CD4-positive, alpha-beta T cell treated with Interferon gamma for 1 hour (primary cell): ENCODE measurements around the gene COMMD1.
"Not testable (repeated sequence)": the region's sequence is repeated elsewhere in the genome, so short reads cannot be mapped to it uniquely, and the experiment has no call there.

Experiments
- DNase-seq: peaks from one replicate; pipeline ENCODE4 v3.0.0-alpha.2; 2020

COMMD1 gene

DNA sequence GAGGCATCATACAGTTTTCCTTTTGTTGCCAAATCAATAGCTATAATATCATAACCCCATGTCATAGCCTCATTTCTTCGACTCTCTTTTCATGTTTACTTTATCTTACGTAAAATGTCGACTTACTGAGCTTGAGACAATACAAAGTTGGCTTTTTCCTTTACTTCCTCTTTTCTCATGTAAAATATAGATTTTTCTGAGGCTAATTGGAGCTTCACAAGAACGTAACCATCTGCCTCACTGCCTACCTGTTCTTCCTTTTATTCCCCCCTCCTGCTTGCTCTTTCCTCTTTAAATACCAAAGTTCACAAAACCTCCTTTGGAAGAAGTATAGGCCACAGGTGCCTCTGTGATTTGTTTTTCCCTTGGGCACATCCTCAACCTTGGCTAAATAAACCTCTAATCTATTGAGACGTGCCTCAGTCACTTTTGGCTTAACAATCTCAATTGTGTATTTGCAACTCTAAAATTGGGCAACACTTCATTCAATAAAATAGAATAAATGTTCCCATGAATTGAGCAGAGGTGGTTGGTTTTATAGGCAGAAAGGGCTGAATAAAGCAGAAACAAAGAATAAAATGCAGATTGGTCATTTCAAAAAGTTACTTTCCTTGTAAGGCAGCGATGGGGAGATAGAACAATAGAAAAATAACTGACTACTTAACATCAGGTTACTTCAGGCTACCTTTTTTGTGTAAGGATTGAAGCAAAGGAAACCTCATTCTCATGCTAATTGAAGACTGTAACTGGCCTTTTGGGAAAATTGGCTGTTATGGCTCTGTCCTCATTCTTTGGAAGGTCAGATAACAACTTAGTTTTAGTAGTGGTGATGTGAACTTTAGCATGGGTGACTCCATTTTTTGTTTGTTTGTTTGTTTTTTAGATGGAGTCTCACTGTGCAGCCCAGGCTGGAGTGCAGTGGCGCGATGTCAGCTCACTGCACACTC lies 21.3 kb downstream of the COMMD1 start:
- no peak for DNase-seq

DNA sequence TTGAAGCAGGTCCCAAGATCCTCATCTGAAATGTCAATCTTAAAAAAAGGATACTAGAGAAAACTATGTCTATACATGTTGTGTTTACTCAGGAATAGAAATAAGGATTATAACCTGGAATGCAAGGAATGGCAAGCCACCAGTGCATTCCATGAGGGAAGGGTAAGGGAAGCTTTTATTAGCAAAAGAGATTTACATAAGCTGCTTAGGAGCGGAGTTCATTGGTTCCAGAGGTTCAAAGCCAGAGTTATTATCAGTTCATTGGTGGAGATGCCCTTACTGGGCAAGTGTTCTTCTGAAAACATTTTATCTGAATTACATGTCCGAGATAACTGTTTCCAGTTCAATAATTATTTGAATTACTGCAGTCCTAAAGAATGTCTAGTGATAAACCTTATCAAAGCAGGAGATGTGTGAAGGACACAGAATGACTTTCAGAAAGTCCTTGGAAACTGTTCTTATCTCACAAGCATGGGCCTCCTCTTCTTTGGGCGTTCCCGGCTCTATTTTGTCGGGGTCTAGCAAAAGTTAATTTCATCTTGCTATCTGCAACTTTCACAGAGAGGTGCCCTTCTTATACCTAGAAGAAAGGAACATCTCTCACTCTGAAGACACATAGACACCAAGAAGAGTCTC lies 23.5 kb downstream of the COMMD1 start:
- no peak for DNase-seq

DNA sequence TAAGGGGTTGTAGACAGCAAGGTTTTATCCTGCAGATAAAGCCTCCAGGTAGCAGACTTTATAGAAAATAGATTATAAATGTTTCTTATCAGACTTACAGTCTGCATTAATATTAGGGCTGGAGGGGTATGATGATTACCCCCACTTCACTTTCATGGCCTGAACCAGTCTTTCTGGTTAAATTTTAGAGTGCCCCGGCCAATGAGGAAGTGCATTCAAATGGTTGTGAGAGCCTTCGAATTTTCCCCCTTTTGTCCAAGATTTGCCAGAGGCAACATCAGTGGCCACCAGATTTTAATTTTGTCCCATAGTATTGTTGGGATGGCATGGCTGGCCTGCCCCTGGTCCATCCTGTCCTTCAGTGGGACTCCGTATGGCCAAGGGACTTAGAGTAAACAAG lies 31.6 kb downstream of the COMMD1 start:
- no peak for DNase-seq

DNA sequence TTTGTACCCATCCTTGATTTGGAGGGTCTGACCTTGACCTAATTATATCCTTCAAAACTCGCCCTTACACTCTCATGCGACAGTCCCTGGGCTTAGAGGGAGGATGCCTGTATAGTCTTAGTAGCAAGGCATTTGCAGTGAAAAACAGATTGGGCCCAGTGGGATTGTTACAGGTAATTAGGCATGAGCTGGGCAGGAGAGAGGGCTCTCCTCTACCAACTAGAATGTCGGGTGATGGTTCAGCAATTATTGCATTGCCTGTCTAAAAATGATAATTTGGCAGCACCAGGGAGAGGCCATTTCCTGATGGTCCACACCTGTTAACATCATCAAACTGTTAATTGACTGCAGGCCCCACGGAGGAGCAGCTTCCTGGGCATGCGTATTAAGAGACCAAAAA lies 32.4 kb downstream of the COMMD1 start:
- DNase-seq = no peak

DNA sequence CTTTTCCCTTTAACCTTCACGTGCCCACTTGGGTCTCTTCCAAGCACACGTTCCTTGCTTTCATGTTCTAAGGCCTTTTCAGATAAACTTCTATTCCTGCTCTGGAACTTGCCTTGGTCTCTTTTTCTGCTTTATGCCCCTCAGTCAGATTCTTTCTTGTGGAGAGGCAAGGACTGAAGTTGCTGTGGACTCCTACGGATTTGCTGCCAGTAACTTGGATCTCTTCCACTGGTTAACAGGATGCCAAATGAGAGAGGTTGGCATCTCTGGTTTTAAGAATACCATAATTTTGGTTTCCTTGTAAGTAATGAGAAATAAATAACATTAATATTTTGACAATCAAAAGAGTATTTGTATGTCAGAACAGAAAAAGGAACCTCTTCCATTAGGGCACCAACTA lies 33.0 kb downstream of the COMMD1 start:
- no peak for DNase-seq

DNA sequence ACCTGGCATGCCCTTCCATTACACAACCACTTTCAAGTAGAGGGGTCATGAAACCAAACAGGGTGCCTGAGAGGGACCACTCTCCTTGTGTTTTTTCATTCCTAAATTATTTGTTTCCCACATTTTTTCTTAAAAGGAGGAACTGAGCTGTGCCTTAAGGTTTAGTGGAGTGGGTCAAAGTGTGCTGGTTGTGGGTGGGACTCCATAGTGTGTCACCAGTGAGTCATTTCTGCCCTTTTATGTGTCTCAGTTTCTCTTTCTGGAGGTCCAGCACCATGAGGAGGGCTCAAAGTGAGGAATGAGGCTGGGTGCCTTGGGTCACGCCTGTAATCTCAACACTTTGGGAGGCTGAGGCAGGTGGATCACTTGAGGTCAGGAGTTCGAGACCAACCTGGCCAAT lies 37.8 kb downstream of the COMMD1 start:
- no peak for DNase-seq

DNA sequence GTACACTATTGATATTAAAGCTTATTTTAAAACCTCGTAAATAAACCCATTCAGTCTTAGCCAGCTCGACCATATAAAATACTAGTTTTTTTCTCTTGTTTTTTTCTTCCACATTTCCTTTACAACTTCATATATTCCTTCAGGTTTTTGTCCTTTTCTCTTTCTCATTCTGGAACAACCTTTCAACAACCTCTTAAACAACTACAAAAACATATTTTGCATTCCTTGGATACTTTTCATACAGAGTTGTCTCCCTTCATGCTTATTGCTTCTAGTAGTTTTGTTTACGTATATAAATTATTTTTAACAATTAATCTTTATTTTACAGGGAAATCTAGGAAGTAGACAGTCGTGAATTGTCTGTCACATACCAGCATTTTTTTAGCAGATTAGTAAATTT lies 41.2 kb downstream of the COMMD1 start:
- no peak for DNase-seq

DNA sequence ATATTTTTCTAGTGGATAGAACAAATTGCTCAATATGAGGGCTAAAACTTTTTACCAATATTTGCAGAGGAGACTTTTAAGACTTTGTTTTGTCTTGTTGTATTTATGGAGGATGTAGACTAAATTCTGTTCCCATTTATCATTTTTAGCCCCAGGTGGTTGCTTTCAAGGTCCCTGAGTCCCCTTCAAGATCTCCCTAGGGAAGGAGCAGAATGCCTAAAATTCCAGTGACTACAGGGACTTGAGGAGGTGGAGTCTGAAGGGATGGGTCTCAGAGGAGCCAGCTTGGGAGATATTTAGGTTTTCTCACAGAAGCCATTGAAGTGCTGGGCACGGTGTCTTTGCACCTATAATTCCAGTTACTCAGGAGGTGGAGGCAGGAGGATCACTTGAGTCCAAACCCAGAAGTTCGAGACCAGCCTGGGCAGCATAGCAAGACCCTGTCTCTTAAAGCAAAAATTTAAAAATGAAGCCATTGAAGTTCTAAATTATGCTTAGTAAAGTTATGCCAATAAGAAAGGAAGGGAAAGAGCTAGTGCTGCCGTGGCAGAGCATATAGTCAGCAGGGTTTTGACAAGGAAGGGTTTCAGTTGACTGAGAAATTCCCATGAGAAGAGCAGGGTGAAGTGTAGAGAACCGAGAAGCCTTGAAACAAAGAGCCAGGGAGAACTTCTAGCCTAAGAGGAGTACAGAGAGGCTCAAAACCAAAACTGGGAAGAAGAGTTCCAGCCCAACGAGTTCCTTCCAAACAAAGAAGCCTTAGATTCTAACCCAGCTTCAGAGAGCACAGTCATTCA lies 43.4 kb downstream of the COMMD1 start:
- no peak for DNase-seq

DNA sequence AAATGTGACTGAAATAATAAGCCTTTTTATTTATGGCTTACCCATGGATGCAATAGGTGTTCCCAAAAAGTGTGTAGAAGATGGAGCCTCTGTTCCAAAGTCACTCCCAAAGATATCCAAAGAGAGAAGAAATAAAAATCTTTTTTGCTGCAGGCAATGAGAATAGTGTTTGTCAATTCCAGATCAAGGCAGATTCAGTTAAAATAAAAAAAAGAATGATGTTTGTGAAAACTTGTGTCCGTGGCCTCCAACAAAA lies 43.9 kb downstream of the COMMD1 start:
- no peak for DNase-seq

DNA sequence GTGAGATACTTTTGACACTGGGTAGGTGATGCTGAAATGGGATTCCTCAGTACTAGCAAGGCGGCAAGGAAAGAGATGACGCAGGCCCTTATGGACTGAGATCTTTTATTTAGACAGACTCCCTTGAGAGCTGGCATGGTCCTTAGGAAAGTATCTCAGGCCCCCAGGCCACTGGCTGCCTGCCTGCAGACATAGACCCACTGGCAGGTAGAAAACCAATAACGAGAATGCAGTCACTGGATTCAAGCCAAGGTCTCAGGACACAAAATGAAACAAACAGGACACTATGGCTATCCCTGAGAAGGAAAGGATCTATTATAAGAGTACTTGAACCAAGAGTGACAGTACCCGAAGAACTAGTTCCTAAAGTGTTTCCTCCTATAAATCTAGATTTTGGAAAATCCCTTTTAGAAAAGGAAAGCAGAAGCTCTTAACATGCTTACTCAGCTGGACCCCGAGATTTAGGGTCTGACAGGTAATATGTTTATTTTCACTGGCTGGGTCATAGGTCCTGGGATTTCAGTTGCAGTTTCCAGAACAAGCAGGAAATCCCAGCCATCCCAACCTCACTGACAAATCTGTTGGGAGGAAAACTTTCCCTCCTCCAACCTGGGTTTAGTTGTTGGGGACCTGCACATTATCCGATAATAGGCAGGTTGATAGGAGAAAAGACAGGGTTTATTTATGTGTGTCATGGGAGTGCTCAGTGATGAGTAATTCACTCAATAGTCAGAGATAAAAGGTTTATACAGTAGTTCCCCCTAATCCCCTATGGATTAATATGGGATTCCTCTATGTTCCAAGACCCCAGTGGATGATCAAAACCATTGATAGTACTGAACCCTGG lies 44.5 kb downstream of the COMMD1 start:
- DNase-seq = no peak

DNA sequence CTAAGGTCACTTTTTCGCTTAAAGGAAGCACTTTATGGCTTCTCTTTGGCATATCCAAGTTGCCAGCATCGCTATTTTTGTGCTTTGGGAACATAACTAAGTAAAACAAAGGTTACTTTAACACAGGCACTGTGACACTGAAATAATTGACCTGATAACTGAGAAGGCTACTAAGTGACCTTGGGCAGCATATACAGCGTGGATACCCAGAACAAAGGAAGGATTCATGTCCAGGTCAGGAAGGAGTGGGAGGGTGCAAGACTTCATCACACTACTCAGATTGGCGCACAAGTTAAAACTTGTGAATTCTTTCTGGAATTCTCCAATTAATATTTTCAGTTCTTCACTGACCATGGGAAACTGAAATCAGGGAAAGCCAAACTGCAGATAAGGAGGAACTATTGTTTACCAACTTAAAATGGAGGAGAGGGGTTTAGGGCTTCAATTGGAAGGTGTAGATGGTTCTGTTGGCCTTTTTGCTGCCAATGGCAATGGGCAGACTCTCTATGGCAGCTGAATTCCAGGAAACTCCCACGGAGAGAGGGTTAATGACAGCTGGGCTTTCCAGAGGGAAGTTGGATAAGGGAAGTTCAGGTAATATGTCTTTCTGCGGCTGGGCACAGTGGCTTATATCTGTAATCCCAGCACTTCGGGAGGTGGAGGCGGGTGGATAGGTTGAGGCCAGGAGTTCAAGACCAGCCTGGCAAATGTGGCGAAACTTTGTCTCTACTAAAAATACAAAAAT lies 45.3 kb downstream of the COMMD1 start:
- no peak for DNase-seq

DNA sequence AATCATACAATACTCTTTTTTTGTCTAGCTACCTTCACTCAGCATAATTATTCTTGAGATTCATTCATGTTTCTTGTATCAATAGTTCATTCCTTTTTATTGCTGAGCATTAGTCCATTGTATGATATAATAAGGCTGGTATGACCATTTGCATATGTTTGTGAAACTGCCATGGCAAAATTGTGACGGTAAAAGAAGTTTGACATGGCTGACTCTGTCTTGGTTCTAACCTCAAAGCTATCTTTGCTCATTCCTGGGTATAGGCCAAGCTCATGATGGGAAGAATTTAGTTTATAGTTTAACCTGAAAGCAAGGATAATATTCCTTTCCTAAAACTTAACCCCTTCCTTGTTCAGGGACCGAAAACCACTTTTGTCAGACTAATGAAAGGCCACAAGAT lies 46.4 kb downstream of the COMMD1 start:
- no peak for DNase-seq

DNA sequence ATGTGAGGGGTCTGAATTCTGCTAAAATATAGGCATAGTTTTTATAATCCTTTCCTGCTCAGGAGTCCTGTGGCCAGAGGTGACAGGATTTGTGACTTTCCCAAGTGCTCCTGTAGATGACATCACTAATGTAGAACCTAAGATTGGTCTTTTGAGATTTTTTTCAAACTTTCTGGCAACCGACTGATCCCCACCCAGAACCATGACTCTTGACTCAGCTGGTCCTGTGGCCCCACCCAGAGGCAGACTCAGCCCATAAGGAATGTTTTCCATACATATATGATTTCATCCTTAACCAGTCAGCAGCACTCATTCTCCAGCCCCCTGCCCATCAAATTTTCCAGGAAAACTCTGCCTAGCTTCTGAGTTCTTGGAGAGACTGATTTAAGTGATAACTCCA lies 46.8 kb downstream of the COMMD1 start:
- no peak for DNase-seq

DNA sequence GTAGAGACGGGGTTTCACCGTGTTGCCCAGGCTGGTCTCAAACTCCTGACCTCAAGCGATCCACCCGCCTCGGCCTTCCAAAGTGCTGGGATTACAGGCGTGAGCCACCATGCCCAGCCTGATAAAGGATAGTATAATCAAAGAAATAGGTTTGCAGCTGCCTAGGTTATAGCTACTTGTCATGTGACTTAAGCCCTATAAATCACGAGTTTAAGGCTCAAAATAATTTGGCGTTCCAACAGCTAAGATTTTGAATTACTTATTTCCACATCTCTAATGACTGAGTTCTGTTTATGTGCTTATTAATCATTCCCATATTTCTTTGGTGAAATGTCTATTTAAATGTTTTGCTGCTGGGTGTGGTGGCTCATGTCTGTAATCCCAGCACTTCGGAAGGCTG lies 49.4 kb downstream of the COMMD1 start:
- not testable (repeated sequence) for DNase-seq

DNA sequence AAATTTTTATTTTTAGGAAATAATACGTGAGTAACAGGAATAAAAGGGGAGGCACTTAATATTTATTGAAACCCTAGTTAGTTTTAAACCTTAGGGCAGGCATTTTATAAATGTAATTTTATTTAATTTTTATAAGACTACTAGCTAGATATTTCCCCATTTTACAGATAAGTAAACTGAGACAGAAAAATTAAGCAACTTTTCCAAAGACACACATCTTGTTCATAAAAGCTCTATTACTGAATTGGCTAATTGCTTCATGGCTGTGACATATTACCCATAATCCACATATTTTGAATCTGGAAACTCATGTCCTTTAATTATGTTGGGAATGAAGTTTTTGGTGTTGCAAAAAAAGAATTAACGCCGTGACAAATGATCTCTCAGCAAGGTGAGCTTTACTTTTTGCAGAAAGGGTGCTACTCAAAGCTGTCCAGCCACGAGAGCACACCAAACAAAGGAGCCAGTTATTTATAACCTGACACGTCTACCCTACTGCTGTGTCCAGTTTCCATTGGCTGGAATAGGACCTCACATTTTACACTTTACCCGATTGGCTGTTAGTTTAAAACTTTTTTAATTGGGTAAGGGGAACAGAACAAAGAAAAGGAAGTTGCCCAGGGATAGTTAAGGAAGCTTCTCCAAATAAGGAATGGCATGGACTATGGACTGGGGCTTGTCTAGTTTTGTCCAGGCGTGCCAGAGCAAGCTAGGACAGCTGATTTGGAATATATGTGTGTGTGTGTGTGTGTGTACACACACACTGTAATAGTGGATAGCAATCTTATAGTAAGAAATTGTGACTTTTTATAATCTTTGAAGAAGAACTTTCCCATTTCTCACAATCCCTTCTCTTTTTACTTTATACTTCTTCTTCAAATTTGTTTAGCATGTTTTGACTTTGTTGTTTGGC lies 54.2 kb downstream of the COMMD1 start:
- no peak for DNase-seq

DNA sequence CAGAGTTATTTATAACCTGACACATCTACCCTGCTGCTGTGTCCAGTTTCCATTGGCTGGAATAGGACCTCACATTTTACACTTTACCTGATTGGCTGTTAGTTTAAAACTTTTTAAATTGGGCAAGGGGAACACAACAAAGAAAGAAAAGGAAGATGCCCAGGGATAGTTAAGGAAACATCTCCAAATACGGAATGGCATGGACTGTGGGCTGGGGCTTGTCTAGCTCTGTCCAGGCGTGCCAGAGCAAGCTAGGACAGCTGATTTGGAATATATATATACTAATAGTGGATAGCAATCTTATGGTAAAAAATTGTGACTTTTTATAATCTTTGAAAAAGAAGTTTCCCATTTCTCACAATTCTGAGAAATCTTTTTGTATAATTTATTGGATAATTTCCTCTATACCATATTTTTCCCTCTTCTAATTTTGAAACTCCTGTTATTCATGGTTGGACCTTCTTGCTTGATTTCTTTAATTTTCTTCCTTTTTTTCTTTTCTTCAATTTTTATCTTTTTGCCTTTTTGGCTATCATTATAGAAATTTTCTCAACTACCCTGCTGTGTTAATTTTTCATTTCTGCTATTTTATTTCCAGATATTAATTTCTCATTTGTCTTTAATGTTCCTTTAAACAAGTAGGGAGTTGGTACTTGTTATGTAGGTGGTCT lies 55.9 kb downstream of the COMMD1 start:
- DNase-seq = no peak

DNA sequence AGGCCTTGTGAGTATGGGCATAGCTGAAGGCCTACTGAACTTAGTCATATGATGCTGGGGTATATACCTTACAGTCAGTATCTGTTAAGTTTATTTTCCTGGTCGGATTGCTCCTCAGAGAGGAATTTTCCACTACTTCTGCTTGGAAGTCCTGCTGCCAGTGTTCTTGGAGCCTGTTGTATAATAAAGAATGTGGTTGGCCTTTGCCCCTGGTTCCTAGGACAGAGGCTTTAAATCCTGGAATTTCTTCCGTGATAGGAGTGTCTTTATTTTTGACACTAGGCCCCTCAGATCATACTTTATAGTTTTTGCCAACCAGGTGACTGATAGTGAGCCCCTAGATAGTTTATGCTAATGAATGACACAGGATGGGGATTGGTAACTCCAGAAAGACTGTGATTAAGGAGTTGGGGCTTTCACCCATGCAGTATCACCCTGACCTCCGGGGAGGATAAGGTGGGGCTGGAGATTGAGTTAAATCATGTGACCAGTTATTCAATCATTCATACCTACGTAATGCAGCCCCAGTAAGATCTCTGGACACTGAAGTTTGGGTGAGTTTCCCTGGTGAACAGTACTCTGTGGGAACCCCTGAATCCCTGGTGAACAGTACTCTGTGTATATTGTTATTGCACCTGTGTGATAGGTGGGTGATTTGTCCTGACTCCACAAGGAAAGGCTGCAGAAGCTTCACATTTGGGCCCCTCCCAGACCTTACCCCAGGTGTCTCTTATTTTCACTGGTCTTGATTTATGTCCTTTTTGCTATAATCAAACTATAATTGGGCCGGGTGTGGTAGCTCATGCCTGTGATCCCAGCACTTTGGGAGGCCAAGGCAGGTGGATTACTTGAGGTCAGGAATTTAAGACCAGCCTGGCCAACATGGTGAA lies 56.9 kb downstream of the COMMD1 start:
- DNase-seq = no peak

DNA sequence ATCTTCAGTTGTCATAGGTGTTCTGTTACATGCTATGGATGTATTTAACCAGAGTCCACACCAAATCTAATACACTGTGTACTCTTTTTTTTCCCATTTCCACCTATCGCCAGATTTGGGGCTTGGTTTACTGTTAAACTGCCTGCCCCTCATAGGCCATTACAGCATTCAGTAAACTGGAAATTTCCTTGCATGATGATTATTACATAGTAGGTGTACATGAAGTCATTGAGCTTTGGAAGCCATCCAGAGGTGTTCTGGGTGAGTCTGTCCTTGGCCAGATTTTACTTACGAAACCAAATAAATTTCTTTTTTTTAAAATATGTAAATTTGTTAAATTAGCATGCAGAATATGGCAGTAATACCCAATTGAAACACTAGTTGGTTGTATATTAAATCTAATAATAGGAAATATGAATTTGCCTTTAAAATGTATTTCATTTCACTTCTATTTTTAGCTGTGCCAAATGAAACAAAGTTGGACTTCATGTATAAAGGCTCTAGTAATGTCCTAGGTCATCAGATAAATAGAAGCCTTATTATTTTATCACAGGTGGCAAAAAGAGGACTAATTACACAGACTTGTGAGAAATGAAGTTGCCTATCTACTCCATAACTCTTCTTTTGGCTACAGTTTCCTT lies 60.7 kb downstream of the COMMD1 start:
- DNase-seq = no peak

DNA sequence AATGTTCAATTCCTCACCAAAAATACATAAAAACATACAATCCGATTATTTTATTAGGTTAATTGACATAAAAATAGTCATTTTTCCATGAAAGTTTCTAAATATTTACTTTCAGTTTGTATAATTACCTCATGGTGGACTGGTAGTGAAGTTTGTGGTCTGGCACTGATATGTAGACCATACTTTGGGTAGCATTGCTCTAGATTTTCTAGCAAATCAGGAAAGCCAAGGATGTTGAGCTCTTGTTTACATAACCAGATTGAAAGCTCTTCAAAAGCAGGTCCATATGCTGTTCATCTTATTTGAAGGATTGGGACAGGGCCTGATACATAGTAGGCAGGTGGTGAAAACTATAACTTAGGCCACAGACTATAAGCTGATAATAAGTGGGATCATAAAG lies 61.8 kb downstream of the COMMD1 start:
- DNase-seq = no peak
